ENCODE data around the gene NRDC. TPM values are rescaled to one million over a fixed set of nuclear protein-coding genes. Genes with fewer than 3 reads are reported as not detected.
A peak's percentile ranks its signal among the peaks of the same experiment; 100 is the strongest.
"Not testable (repeated sequence)": the region's sequence is repeated elsewhere in the genome, so short reads cannot be mapped to it uniquely, and the experiment has no call there.

The NRDC gene
- total RNA-seq, 1 donor from 2014 or later = 177 TPM

- no peaks in the 10 kb centered on the region for H3K4me1 Mint-ChIP-seq (ENCODE audit: low read depth)
- intact Hi-C loops (cut with micrococcal nuclease) = no loop called here
- no peak for DNase-seq (ENCODE audit: low spot score)
- no peaks in the 10 kb centered on the region for H3K36me3 Mint-ChIP-seq (ENCODE audit: low read depth)
- no peak overlapping the region for H3K27ac Mint-ChIP-seq
- H3K27me3 Mint-ChIP-seq (ENCODE audit: insufficient read depth) = peaks cover 7% of the 10 kb centered on the region
- no peaks in the 10 kb centered on the region for H3K9me3 Mint-ChIP-seq
- no peak overlapping the region for H3K4me3 Mint-ChIP-seq
Observed at GRCh38 chr1:51907079-51907702, 28.7 kb upstream of the NRDC start.

GRCh38 chr1:51906306-51907078, 28.0 kb upstream of the NRDC start:
- no peak overlapping the region for H3K4me3 Mint-ChIP-seq
- no peaks in the 10 kb centered on the region for H3K36me3 Mint-ChIP-seq (ENCODE audit: low read depth)
- peaks cover 7% of the 10 kb centered on the region for H3K27me3 Mint-ChIP-seq (ENCODE audit: insufficient read depth)
- H3K9me3 Mint-ChIP-seq = no peaks in the 10 kb centered on the region
- no peak overlapping the region for H3K27ac Mint-ChIP-seq
- no peaks in the 10 kb centered on the region for H3K4me1 Mint-ChIP-seq (ENCODE audit: low read depth)
- intact Hi-C loops (cut with micrococcal nuclease) = no loop called here
- DNase-seq (ENCODE audit: low spot score) = no peak

- Mint-ChIP-seq H3K27me3 (ENCODE audit: insufficient read depth) (peaks cover 7% of the 10 kb centered on the region), H3K36me3 (ENCODE audit: low read depth) (no peaks in the 10 kb centered on the region), H3K4me1 (ENCODE audit: low read depth) (no peaks in the 10 kb centered on the region), H3K9me3 (no peaks in the 10 kb centered on the region), H3K27ac (no peak overlapping the region), H3K4me3 (no peak overlapping the region)
- intact Hi-C loops (cut with micrococcal nuclease) = no loop called here
- DNase-seq (ENCODE audit: low spot score) = no peak
Observed at GRCh38 chr1:51902456-51902855, 23.9 kb upstream of the NRDC start.

- intact Hi-C loops (cut with micrococcal nuclease) = no loop called here
- no peak overlapping the region for H3K4me3 Mint-ChIP-seq
- no peaks in the 10 kb centered on the region for H3K4me1 Mint-ChIP-seq (ENCODE audit: low read depth)
- DNase-seq (ENCODE audit: low spot score) = no peak
- peaks cover 12% of the 10 kb centered on the region for H3K27me3 Mint-ChIP-seq (ENCODE audit: insufficient read depth)
- no peaks in the 10 kb centered on the region for H3K9me3 Mint-ChIP-seq
- no peak overlapping the region for H3K27ac Mint-ChIP-seq
- H3K36me3 Mint-ChIP-seq (ENCODE audit: low read depth) = no peaks in the 10 kb centered on the region
Observed at GRCh38 chr1:51901151-51901550, 22.6 kb upstream of the NRDC start.

- no peak overlapping the region for H3K4me3 Mint-ChIP-seq
- H3K27ac Mint-ChIP-seq = no peak overlapping the region
- no peaks in the 10 kb centered on the region for H3K4me1 Mint-ChIP-seq (ENCODE audit: low read depth)
- H3K27me3 Mint-ChIP-seq (ENCODE audit: insufficient read depth) = peaks cover 22% of the 10 kb centered on the region
- H3K36me3 Mint-ChIP-seq (ENCODE audit: low read depth) = no peaks in the 10 kb centered on the region
- H3K9me3 Mint-ChIP-seq = no peaks in the 10 kb centered on the region
- intact Hi-C loops (cut with micrococcal nuclease) = no loop called here
- DNase-seq (ENCODE audit: low spot score) = no peak
Observed at GRCh38 chr1:51899022-51899421, 20.5 kb upstream of the NRDC start.

GRCh38 chr1:51898090-51898734, 19.7 kb upstream of the NRDC start:
- H3K9me3 Mint-ChIP-seq = no peaks in the 10 kb centered on the region
- no peak overlapping the region for H3K4me3 Mint-ChIP-seq
- H3K27ac Mint-ChIP-seq = no peak overlapping the region
- H3K4me1 Mint-ChIP-seq (ENCODE audit: low read depth) = no peaks in the 10 kb centered on the region
- peaks cover 30% of the 10 kb centered on the region for H3K27me3 Mint-ChIP-seq (ENCODE audit: insufficient read depth)
- intact Hi-C loops (cut with micrococcal nuclease) = no loop called here
- DNase-seq (ENCODE audit: low spot score) = no peak
- H3K36me3 Mint-ChIP-seq (ENCODE audit: low read depth) = no peaks in the 10 kb centered on the region

GRCh38 chr1:51897699-51898031, 19.1 kb upstream of the NRDC start:
- Mint-ChIP-seq H3K36me3 (ENCODE audit: low read depth) (no peaks in the 10 kb centered on the region), H3K27me3 (ENCODE audit: insufficient read depth) (peaks cover 35% of the 10 kb centered on the region), H3K9me3 (no peaks in the 10 kb centered on the region), H3K4me3 (no peak overlapping the region), H3K27ac (no peak overlapping the region), H3K4me1 (ENCODE audit: low read depth) (no peaks in the 10 kb centered on the region)
- intact Hi-C loops (cut with micrococcal nuclease) = loop anchor here (1.0 kb wide), 1 partner anchor 105 kb away; no protein-coding TSS in a partner anchor
- no peak for DNase-seq (ENCODE audit: low spot score)

- H3K4me3 Mint-ChIP-seq; H3K27ac Mint-ChIP-seq; DNase-seq (ENCODE audit: low spot score); H3K9me3 Mint-ChIP-seq; H3K4me1 Mint-ChIP-seq (ENCODE audit: low read depth); H3K36me3 Mint-ChIP-seq (ENCODE audit: low read depth); intact Hi-C loops (cut with micrococcal nuclease): not testable (repeated sequence)
- H3K27me3 Mint-ChIP-seq (ENCODE audit: insufficient read depth) = peaks cover 57% of the 10 kb centered on the region
Observed at GRCh38 chr1:51894748-51895147, 16.2 kb upstream of the NRDC start.

GRCh38 chr1:51878308-51878615, 265 bp downstream of the NRDC start:
- H3K27ac Mint-ChIP-seq = no peak overlapping the region
- peaks cover 12% of the 10 kb centered on the region for H3K27me3 Mint-ChIP-seq (ENCODE audit: insufficient read depth)
- H3K4me1 Mint-ChIP-seq (ENCODE audit: low read depth) = no peaks in the 10 kb centered on the region
- peaks cover 11% of the 10 kb centered on the region for H3K36me3 Mint-ChIP-seq (ENCODE audit: low read depth)
- no peaks in the 10 kb centered on the region for H3K9me3 Mint-ChIP-seq
- no peak overlapping the region for H3K4me3 Mint-ChIP-seq
- intact Hi-C loops (cut with micrococcal nuclease) = loop anchor here (1.0 to 5.0 kb wide), 10 partner anchors 15 to 916 kb away; partner anchors contain the start of genes EPS15, FAF1, KTI12 and RNF11
- no peak for DNase-seq (ENCODE audit: low spot score)

GRCh38 chr1:51877434-51878307, 856 bp downstream of the NRDC start:
- peaks cover 6% of the 10 kb centered on the region for H3K27me3 Mint-ChIP-seq (ENCODE audit: insufficient read depth)
- intact Hi-C loops (cut with micrococcal nuclease) = loop anchor here (1.0 to 5.0 kb wide), 11 partner anchors 15 to 915 kb away; partner anchors contain the start of genes EPS15, FAF1, KTI12 and OSBPL9
- H3K9me3 Mint-ChIP-seq = no peaks in the 10 kb centered on the region
- H3K27ac Mint-ChIP-seq = no peak overlapping the region
- H3K36me3 Mint-ChIP-seq (ENCODE audit: low read depth) = peaks cover 11% of the 10 kb centered on the region
- no peak for DNase-seq (ENCODE audit: low spot score)
- no peaks in the 10 kb centered on the region for H3K4me1 Mint-ChIP-seq (ENCODE audit: low read depth)
- H3K4me3 Mint-ChIP-seq = no peak overlapping the region

- no peak overlapping the region for H3K27ac Mint-ChIP-seq
- intact Hi-C loops (cut with micrococcal nuclease) = loop anchor here (5.0 kb wide), 2 partner anchors 266 to 914 kb away; partner anchors contain the start of genes FAF1 and ZFYVE9
Observed at GRCh38 chr1:51875836-51876235, 2.7 kb downstream of the NRDC start.

GRCh38 chr1:51875291-51875772, 3.2 kb downstream of the NRDC start:
- Mint-ChIP-seq H3K4me1 (ENCODE audit: low read depth) (peaks cover 19% of the 10 kb centered on the region), H3K27ac (no peak overlapping the region), H3K27me3 (ENCODE audit: insufficient read depth) (no peaks in the 10 kb centered on the region), H3K4me3 (peak overlapping the region; percentile 60), H3K36me3 (ENCODE audit: low read depth) (peaks cover 16% of the 10 kb centered on the region), H3K9me3 (no peaks in the 10 kb centered on the region)
- intact Hi-C loops (cut with micrococcal nuclease) = loop anchor here (5.0 kb wide), 2 partner anchors 267 to 913 kb away; partner anchors contain the start of genes FAF1 and ZFYVE9
- no peak for DNase-seq (ENCODE audit: low spot score)

More at GRCh38 chr1:51875836-51876235, 2.7 kb downstream of the NRDC start:
- no peak for DNase-seq (ENCODE audit: low spot score)
- Mint-ChIP-seq H3K4me1 (ENCODE audit: low read depth) (peaks cover 14% of the 10 kb centered on the region), H3K4me3 (peak overlapping the region; percentile 60), H3K36me3 (ENCODE audit: low read depth) (peaks cover 14% of the 10 kb centered on the region), H3K9me3 (no peaks in the 10 kb centered on the region), H3K27me3 (ENCODE audit: insufficient read depth) (no peaks in the 10 kb centered on the region)

Data from activated T-helper 1 cell treated with anti-CD3 and anti-CD28 coated beads, Interleukin-12 subunit alpha, Interleukin-12 subunit beta, Interleukin-2, Interleukin-4 antibody, amounts not matched to agents 30 ng/mL and 10 ng/mL and 1 ng/mL, durations not matched to agents 14 hours and 24 hours and 36 hours (primary cell).